GM20000 (cell line): Measurements from ENCODE around the gene ARHGDIA.

Source experiments
- DNase-seq: peaks from one replicate; pipeline ENCODE4 v3.0.0; 2012; ENCODE audit warnings: low spot score
- TF ChIP-seq, protein P1 (sequence below): IDR thresholded peaks from 2 replicates; pipeline ENCODE4 v1.5.1; 2012; ENCODE audit warnings: mild to moderate bottlenecking, control low read depth; ENCODE audit errors: extremely low read depth, missing control alignments

ARHGDIA gene

DNA sequence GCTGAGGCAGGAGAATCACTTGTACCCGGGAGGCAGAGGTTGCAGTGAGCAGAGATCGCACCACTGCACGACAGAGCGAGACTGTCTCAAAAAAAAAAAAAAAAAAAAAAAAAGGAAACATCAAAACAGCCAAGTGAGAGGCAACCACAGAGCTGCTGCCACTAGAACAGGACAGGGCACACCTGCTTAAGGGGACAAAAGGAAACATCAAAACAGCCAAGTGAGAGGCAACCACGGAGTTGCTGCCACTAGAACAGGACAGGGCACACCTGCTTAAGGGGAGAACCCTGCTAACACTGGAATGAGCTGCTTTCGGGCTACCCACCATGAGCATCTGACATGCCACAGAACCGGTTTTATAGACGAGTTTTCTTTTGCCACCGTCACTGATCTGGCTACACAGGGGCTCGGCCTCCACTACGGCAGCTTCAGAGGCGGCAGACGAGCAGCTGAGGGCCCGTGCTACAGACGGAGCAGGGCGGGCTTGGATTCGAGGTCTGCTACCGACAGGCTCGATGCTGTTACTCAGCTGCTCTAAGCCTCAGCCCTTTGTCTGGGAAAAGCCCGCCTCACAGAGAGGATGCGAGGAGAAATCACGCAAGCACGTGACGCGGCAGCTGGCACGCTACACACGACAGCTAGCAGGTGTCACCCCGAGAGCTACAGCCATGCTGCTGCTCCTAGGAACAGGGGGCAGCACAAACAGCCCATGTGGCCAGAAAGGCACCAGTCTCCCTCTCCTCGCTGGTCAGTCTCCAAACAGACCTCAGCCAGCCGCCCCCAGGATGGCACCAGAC is 12.8 kb downstream of the ARHGDIA start:
- TF ChIP-seq, protein P1, sequence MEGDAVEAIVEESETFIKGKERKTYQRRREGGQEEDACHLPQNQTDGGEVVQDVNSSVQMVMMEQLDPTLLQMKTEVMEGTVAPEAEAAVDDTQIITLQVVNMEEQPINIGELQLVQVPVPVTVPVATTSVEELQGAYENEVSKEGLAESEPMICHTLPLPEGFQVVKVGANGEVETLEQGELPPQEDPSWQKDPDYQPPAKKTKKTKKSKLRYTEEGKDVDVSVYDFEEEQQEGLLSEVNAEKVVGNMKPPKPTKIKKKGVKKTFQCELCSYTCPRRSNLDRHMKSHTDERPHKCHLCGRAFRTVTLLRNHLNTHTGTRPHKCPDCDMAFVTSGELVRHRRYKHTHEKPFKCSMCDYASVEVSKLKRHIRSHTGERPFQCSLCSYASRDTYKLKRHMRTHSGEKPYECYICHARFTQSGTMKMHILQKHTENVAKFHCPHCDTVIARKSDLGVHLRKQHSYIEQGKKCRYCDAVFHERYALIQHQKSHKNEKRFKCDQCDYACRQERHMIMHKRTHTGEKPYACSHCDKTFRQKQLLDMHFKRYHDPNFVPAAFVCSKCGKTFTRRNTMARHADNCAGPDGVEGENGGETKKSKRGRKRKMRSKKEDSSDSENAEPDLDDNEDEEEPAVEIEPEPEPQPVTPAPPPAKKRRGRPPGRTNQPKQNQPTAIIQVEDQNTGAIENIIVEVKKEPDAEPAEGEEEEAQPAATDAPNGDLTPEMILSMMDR: no peak
- no peak for DNase-seq

DNA sequence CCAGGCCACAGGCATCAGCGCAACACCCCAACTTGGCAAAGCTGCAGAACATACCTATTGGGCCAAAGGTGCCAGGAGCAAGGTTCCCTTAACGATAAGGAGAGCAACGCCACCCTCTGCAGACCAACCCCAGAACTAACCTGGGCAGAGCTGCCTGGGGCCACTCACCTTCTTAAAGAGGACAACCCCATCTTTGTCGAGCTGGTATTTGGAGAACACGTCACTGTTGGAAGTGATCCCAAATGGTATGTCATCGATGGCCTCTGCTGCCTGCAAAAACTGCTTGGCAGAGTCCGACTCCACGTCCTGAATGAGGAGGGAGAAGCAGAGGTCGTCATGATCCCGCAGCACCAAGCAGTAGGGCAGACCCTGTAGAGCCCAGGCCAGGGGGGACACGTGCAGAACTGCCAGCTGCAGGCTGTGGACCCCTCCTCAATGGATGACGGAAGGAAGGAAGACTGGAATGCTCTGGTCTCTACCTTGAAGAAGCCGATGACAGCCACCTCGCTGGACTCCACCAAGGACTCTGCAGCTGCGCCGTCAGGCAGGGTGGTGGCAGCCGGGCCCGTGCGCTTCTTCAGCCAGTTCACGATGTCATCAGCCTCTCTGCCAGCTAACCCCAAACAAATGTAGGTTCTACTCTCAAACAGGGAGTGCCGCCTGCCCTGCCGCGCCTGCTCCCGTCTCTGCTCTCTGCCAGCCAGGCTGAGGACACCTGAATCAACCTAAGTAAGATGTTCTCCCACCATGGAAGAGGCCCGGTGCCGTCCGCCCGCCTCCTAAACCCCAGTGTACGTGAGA is 16.0 kb downstream of the ARHGDIA start:
- TF ChIP-seq, protein P1: no peak
- no peak for DNase-seq

DNA sequence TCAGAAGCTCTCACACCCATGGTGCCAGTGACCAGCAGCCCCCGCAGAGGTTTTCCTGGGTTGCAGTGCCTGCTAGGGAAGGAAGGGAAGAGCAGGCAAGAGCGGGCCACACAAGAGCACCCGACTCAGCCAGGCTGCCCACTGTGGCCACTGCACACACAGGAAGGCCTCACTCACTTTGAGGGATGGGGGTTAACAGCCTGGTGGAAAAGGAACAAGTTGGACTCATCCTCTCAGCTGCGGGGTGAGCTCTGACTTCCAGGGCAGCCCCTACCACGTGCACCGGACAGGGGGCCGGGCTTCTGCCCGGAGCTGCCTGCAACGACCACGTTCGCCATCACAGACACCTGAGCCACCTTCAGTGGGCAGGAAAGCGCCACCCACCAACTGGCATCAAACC is 18.9 kb downstream of the ARHGDIA start:
- TF ChIP-seq, protein P1: no peak
- DNase-seq: no peak

DNA sequence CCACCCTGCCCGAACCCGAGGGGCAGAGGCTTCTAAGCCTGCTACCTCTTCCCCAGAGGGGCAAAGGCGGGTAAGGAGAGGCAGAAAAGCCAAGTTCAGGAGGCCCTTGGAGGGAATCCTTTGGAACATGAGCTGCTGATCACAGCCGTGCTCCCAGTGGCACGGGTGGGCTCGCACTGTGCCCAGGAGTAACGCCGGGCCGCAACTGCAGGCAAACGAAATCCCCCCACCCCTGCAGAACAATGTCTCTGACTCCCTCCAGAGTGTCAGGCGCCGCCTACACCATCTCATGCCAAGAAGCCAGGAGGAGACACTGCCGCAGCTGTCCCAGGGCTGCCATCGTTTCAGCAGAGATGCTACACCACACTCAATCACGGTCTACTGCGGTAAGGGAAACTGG is 19.7 kb downstream of the ARHGDIA start:
- DNase-seq: no peak
- TF ChIP-seq, protein P1: no peak

DNA sequence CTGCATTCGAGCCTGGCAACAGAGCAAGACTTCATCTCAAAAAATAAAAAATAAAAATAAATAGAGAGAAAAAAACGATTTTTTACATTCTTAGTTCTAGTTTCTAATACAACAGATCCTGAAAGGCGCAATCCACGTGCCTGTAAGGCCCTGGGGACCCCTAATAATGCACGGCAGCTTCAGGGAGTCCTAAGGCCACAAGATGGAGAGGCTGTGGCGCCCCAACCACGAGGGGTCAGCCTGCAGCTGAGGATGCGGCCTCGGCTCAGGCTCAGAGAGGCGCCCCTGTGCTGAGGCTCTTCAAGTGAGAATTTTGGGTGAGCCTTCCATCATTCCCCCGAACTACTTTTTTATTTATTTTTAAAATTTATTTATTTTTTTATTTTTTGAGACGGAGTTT is 21.7 kb downstream of the ARHGDIA start:
- TF ChIP-seq, protein P1: no peak
- no peak for DNase-seq

DNA sequence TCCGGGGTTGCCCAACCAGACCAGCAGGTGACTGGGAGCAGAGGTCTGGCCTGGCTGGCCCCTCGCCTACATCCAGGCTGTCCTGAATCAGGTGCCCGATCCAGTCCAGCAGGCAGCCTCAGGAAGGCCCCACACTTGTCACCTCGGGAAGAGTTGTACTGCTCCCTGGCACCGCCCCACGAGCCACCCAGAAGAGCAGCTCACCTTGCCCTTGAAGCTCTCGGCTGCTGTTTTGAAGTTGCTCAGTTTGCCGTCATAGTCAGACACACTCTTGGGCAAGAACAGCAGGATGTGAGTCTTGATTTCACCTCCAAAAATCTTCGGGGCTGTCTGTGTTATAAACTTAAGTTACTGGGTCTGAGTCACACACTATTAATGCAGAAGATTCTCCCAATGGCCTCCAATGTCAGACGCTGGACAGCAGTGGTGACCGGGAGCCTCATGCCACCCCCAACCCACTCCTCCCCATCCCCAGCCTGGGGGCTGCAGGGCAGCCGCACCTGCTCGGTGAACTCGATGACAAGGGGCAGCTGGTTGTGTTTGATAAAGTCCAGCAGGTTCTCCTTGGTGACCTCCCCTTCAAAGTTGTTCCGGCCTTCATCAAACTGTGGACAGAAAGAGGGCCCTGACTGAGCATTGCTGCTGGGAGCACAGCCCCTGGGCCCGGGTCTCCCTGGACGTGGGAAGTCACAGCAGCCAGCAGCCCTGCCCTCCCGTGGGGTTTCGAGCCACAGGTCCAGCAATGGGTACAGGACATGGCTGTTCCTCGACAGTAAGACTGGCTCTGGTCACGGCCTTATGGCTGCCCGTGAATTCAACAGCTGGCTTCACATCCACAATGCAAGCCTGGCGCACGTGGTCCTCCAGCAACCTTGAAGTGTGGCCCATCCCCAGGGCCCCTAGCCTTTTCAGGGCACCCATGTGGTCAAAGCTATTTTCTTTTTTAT is 24.1 kb downstream of the ARHGDIA start:
- TF ChIP-seq, protein P1: no peak
- DNase-seq: no peak
